ENCODE data around the gene ASGR2. TPM values are rescaled to one million over a fixed set of nuclear protein-coding genes. Genes with fewer than 3 reads are reported as not detected.

Gene ASGR2, protein sequence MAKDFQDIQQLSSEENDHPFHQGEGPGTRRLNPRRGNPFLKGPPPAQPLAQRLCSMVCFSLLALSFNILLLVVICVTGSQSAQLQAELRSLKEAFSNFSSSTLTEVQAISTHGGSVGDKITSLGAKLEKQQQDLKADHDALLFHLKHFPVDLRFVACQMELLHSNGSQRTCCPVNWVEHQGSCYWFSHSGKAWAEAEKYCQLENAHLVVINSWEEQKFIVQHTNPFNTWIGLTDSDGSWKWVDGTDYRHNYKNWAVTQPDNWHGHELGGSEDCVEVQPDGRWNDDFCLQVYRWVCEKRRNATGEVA
- total RNA-seq: not detected in 2 replicates

DNA sequence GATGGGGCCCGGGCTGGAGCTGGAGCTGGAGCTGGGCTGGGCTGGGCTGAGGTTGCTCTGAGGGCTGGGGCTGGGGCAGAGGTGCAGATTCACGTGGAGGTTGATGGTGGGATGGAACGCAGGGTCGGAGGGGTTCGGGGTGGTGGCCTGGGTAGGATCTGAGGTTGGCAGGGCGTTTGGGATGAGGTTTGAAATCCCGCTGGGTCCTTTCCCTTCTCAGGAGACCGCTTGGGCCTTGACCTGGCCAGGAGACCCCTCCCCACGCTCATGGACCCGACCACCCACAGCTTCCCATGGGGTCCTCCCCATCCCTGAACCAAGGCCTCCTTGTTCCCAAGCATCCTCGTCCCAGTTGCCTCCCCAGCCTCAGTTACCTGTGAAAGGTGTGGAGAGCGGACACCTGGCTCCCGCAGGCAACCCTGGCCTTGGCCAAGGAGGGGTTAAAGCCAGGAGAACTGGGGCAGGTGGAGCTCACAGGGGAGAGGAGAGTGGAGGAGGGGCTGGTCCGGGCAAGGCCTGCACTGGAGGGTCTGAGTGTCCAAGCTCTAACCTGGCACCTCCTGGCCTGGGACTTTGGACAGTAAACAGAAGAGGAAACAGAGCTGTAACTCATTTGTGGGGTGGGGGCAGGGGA, at the start of gene ASGR2:
ASGR2 (minus strand) TSS at position 582 of the 634 bp plus-strand sequence. CDS start 582 bp downstream, outside the sequence.

DNA sequence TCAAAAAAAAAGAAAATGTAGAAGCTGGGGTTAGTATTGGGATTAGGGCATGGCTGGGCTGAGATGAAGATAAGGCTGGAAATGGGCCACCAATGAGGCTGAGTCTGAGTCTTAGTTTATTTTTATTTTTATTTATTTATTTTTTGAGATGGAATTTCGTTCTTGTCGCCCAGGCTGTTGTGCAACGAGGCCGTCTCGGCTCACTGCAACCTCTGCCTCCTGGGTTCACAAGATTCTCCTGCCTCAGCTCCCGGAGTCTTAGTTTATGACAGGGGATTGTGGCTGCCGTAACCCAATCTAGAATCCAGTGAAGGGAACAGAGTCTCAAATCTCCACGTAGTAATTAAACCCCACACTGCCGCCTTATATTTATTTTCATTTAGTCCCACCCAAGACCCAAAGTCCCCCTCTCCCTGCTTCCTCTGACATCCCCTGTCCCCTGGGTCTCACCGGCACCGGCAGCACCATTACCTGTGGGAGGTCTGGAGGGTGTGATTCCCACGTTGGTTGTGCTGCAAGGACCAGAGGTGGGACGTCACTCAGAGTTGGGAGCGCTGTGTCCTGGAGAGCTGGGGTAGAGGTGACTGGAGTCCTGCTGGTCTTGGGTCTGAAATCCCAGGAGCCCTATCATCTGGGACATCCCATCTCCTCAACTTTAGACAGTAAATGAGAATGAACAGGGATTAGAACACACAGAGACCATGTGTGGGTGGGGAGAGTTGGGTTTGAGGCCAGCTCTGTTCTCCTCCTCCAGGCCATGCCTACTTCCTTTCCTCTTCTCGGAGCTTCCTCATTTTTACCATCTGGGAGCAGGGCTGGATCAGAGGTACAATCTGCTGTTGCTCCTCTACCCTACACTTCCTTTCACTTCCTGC, 34.8 kb downstream of the ASGR2 start, which contains the start of gene CLEC10A:
CLEC10A (minus strand) TSS at position 671 of the 875 bp plus-strand sequence. CDS start 1,439 bp downstream, outside the sequence.

Other genes starting within 250 kb of the ASGR2 start
- gene ALOX12, start 118.8 kb downstream of the ASGR2 start, total RNA-seq: not detected in 2 replicates
- 235 and 246 TPM in 2 replicates for gene RNASEK, start 102.2 kb downstream of the ASGR2 start, total RNA-seq
- gene BCL6B, start 91.8 kb downstream of the ASGR2 start, total RNA-seq: 0.24 and 1.4 TPM in 2 replicates
- 0.16 and 1.7 TPM in 2 replicates for gene SLC16A13, start 78.8 kb downstream of the ASGR2 start, total RNA-seq
- not detected in 2 replicates for gene SLC16A11, start 70.7 kb downstream of the ASGR2 start, total RNA-seq
- not detected in 2 replicates for gene CLEC10A, start 34.6 kb downstream of the ASGR2 start, total RNA-seq
- 0.80 and 1.0 TPM in 2 replicates for gene ASGR1, start 64.5 kb upstream of the ASGR2 start, total RNA-seq
- gene DLG4, start 105.0 kb upstream of the ASGR2 start, total RNA-seq: 11.8 and 18.9 TPM in 2 replicates
- 184 and 242 TPM in 2 replicates for gene ACADVL, start 105.1 kb upstream of the ASGR2 start, total RNA-seq
- gene DVL2, start 119.7 kb upstream of the ASGR2 start, total RNA-seq: 50.8 and 59.7 TPM in 2 replicates
- 55.6 and 63.3 TPM in 2 replicates for gene PHF23, start 124.6 kb upstream of the ASGR2 start, total RNA-seq
- gene GABARAP, start 127.6 kb upstream of the ASGR2 start, total RNA-seq: 310 and 533 TPM in 2 replicates
- 64.9 and 130 TPM in 2 replicates for gene CTDNEP1, start 136.9 kb upstream of the ASGR2 start, total RNA-seq
- 34.9 and 40.0 TPM in 2 replicates for gene ELP5, start 137.4 kb upstream of the ASGR2 start, total RNA-seq
- 1.8 and 23.0 TPM in 2 replicates for gene CLDN7, start 147.7 kb upstream of the ASGR2 start, total RNA-seq
- gene SLC2A4, start 166.9 kb upstream of the ASGR2 start, total RNA-seq: 0.13 and 0.96 TPM in 2 replicates
- gene YBX2, start 179.8 kb upstream of the ASGR2 start, total RNA-seq: 3.9 TPM in 1 of 2 replicates, not detected in the other
- gene EIF5A, start 192.8 kb upstream of the ASGR2 start, total RNA-seq: 167 and 647 TPM in 2 replicates
- gene GPS2, start 200.5 kb upstream of the ASGR2 start, total RNA-seq: 36.5 and 37.0 TPM in 2 replicates
- 7.5 and 10.5 TPM in 2 replicates for gene NEURL4, start 214.5 kb upstream of the ASGR2 start, total RNA-seq
- 1.5 and 2.7 TPM in 2 replicates for gene ACAP1, start 221.7 kb upstream of the ASGR2 start, total RNA-seq
- 11.4 and 17.8 TPM in 2 replicates for gene KCTD11, start 237.3 kb upstream of the ASGR2 start, total RNA-seq
- gene TMEM95, start 240.3 kb upstream of the ASGR2 start, total RNA-seq: 0.13 TPM in 1 of 2 replicates, not detected in the other

Measured in epithelial cell of alveolus of lung (primary cell).